GM12875 (cell line): ENCODE measurements around the gene MAP4K3.
"Not testable (repeated sequence)": the region's sequence is repeated elsewhere in the genome, so short reads cannot be mapped to it uniquely, and the experiment has no call there.

Experiments
- H3K4me3 ChIP-seq: one replicate; pipeline ENCODE4 v1.5.1; 2011; ENCODE audit warnings: low read depth, low read length, control low read depth
- CTCF ChIP-seq: IDR thresholded peaks from 2 replicates; pipeline ENCODE4 v1.5.1; 2011; ENCODE audit warnings: low read depth, mild to moderate bottlenecking, control low read depth, inconsistent platforms, low read length, moderate library complexity, borderline replicate concordance; ENCODE audit not compliant: insufficient read depth

The MAP4K3 gene

GRCh38 chr2:39326644-39327043 is 110.4 kb downstream of the MAP4K3 start:
- no peak overlapping the region for H3K4me3 ChIP-seq
- TF ChIP-seq CTCF: no peak

GRCh38 chr2:39325966-39326365 is 111.1 kb downstream of the MAP4K3 start:
- no peak overlapping the region for H3K4me3 ChIP-seq
- no peak for TF ChIP-seq CTCF

GRCh38 chr2:39321056-39322035 is 115.7 kb downstream of the MAP4K3 start:
- H3K4me3 ChIP-seq: not testable (repeated sequence)

- no peak overlapping the region for H3K4me3 ChIP-seq
- no peak for TF ChIP-seq CTCF
These were observed 116.9 kb downstream of the MAP4K3 start for GRCh38 chr2:39320162-39320561.

- no peak for TF ChIP-seq CTCF
- H3K4me3 ChIP-seq: no peak overlapping the region
These were observed 123.5 kb downstream of the MAP4K3 start for GRCh38 chr2:39313575-39313974.

- no peak for TF ChIP-seq CTCF
- H3K4me3 ChIP-seq: no peak overlapping the region
These were observed 125.6 kb downstream of the MAP4K3 start for GRCh38 chr2:39311469-39311868.

- no peak overlapping the region for H3K4me3 ChIP-seq
- TF ChIP-seq CTCF: no peak
These were observed 128.3 kb downstream of the MAP4K3 start for GRCh38 chr2:39308778-39309177.
